DMS53 treated with DMSO at 0.1 percent for 48 hours (cell line): Measurements from ENCODE around the gene PADI4.
"Not testable (repeated sequence)": the region's sequence is repeated elsewhere in the genome, so short reads cannot be mapped to it uniquely, and the experiment has no call there.

Experiments
- DNase-seq: peaks from one replicate; lab custom pipeline; 2025; ENCODE audit not compliant: unreplicated experiment; lab: John Stamatoyannopoulos, UW

Gene PADI4

GRCh38 chr1:17377325-17377953, 69.4 kb downstream of the PADI4 start:
- DNase-seq: peak; percentile 97

GRCh38 chr1:17381161-17381560, 73.2 kb downstream of the PADI4 start:
- no peak for DNase-seq

- DNase-seq: no peak
These were observed 84.3 kb downstream of the PADI4 start for GRCh38 chr1:17392199-17392740.

- no peak for DNase-seq
These were observed 85.2 kb downstream of the PADI4 start for GRCh38 chr1:17393230-17393629.

GRCh38 chr1:17397910-17398695, 90.1 kb downstream of the PADI4 start:
- DNase-seq: no peak

GRCh38 chr1:17400725-17401341, 92.8 kb downstream of the PADI4 start:
- DNase-seq: no peak

GRCh38 chr1:17401841-17402240, 93.8 kb downstream of the PADI4 start:
- DNase-seq: no peak

- DNase-seq: no peak
These were observed 95.1 kb downstream of the PADI4 start for GRCh38 chr1:17403081-17403480.

GRCh38 chr1:17404034-17404684, 96.2 kb downstream of the PADI4 start:
- DNase-seq: no peak

GRCh38 chr1:17404820-17405219, 96.8 kb downstream of the PADI4 start:
- DNase-seq: no peak

- peak; percentile 31 for DNase-seq
These were observed 98.1 kb downstream of the PADI4 start for GRCh38 chr1:17405898-17406759.

GRCh38 chr1:17406760-17407475, 98.9 kb downstream of the PADI4 start:
- DNase-seq: not testable (repeated sequence)

GRCh38 chr1:17407786-17408514, 100.0 kb downstream of the PADI4 start:
- not testable (repeated sequence) for DNase-seq

GRCh38 chr1:17409391-17409811, 101.4 kb downstream of the PADI4 start:
- DNase-seq: no peak

- DNase-seq: no peak
These were observed 104.3 kb downstream of the PADI4 start for GRCh38 chr1:17412093-17412870.
